Measurements from ENCODE around the gene ATG4D. TPM values are rescaled to one million over a fixed set of nuclear protein-coding genes. Genes with fewer than 3 reads are reported as not detected.

Gene ATG4D
- total and polyA plus RNA-seq, 10 of the 15 experiments (the other 5 are each of a cell fraction or from before 2014, with no cell fraction given), result 0.39 to 28.7 (median 13.4) TPM

DNA sequence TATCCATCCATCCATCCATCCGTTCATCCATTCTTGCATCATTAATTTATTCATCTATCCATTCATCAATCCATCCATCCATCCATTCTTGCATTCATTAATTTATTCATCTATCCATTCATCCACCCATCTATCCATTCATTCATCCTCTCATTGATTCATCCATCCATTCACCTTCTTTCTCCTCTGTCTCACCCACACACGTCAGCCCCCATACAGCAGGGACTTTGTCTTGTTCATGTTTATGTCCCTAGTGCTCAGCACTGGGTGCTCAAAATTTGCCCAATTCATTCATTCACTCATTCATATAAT is 44.1 kb downstream of the ATG4D start:
- in situ Hi-C loops (cut with MboI) (no loop called here), intact Hi-C loops (cut with micrococcal nuclease; ENCODE audit: unreplicated experiment) (no loop called here)
- Histone ChIP-seq H3K79me2 (ENCODE audit: control insufficient read depth, insufficient read depth, low read length) (no peaks in the 10 kb centered on the region), H3K4me1 (ENCODE audit: control insufficient read depth, insufficient read depth, low read length) (no peaks in the 10 kb centered on the region), H3K9ac (ENCODE audit: control insufficient read depth, insufficient read depth, low read length) (no peak overlapping the region), H3K4me3 (no peak overlapping the region), H3K36me3 (ENCODE audit: control insufficient read depth in 2 of 2, insufficient read depth in 2 of 2, low read length in 1 of 2) (no peaks in the 10 kb centered on the region), H3K27me3 (replicated peaks in 1 of 2; ENCODE audit: control insufficient read depth in 2 of 2, insufficient read depth in 2 of 2, low read length in 1 of 2) (no peaks in the 10 kb centered on the region; a peak in 1 of 4 replicates), H3K27ac (ENCODE audit: control insufficient read depth, insufficient read depth) (no peak overlapping the region), H4K20me1 (ENCODE audit: control insufficient read depth, insufficient read depth) (no peaks in the 10 kb centered on the region), H3K4me2 (ENCODE audit: control insufficient read depth, insufficient read depth) (no peak overlapping the region), H2AFZ (ENCODE audit: control insufficient read depth, low read depth, low read length) (no peak overlapping the region), H3K9me3 (replicated peaks; ENCODE audit: control insufficient read depth, insufficient read depth, low read length) (no peaks in the 10 kb centered on the region)
- ATAC-seq (no peak), FAIRE-seq (no peak), DNase-seq (ENCODE audit: low read depth, low spot score) (no peak)
- RAD21 ChIA-PET (ENCODE audit: unreplicated experiment), result no interaction called here
- BruUV-seq (replicated peaks), result no TSS peak
- CTCF ChIA-PET, result interaction anchor here (3.5 kb wide), 1 partner anchor 56 kb away, joined by 13 read pairs; no protein-coding TSS in a partner anchor
- POLR2A ChIA-PET, result no interaction called here
- SMC1A ChIA-PET (ENCODE audit: uncharacterized antibody, unreplicated experiment), result no interaction called here
- WGBS (ENCODE audit: insufficient coverage, insufficient replicate concordance, low lambda C conversion rate, missing lambda C conversion rate), result 89% methylated on average over 2 of the region's 2 CpGs
- no peak for TF ChIP-seq SMAD5 (IDR thresholded peaks at IDR 0.05; ENCODE audit: low read depth)
- no peak for TF ChIP-seq KLF5 (IDR thresholded peaks at IDR 0.05; ENCODE audit: partially characterized antibody)
- TF ChIP-seq, protein P1, sequence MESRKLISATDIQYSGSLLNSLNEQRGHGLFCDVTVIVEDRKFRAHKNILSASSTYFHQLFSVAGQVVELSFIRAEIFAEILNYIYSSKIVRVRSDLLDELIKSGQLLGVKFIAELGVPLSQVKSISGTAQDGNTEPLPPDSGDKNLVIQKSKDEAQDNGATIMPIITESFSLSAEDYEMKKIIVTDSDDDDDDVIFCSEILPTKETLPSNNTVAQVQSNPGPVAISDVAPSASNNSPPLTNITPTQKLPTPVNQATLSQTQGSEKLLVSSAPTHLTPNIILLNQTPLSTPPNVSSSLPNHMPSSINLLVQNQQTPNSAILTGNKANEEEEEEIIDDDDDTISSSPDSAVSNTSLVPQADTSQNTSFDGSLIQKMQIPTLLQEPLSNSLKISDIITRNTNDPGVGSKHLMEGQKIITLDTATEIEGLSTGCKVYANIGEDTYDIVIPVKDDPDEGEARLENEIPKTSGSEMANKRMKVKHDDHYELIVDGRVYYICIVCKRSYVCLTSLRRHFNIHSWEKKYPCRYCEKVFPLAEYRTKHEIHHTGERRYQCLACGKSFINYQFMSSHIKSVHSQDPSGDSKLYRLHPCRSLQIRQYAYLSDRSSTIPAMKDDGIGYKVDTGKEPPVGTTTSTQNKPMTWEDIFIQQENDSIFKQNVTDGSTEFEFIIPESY (IDR thresholded peaks at IDR 0.05), result no peak
- TF ChIP-seq, protein P2, sequence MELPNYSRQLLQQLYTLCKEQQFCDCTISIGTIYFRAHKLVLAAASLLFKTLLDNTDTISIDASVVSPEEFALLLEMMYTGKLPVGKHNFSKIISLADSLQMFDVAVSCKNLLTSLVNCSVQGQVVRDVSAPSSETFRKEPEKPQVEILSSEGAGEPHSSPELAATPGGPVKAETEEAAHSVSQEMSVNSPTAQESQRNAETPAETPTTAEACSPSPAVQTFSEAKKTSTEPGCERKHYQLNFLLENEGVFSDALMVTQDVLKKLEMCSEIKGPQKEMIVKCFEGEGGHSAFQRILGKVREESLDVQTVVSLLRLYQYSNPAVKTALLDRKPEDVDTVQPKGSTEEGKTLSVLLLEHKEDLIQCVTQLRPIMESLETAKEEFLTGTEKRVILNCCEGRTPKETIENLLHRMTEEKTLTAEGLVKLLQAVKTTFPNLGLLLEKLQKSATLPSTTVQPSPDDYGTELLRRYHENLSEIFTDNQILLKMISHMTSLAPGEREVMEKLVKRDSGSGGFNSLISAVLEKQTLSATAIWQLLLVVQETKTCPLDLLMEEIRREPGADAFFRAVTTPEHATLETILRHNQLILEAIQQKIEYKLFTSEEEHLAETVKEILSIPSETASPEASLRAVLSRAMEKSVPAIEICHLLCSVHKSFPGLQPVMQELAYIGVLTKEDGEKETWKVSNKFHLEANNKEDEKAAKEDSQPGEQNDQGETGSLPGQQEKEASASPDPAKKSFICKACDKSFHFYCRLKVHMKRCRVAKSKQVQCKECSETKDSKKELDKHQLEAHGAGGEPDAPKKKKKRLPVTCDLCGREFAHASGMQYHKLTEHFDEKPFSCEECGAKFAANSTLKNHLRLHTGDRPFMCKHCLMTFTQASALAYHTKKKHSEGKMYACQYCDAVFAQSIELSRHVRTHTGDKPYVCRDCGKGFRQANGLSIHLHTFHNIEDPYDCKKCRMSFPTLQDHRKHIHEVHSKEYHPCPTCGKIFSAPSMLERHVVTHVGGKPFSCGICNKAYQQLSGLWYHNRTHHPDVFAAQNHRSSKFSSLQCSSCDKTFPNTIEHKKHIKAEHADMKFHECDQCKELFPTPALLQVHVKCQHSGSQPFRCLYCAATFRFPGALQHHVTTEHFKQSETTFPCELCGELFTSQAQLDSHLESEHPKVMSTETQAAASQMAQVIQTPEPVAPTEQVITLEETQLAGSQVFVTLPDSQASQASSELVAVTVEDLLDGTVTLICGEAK (IDR thresholded peaks at IDR 0.05; ENCODE audit: borderline replicate concordance), result no peak
- TF ChIP-seq, protein P3, sequence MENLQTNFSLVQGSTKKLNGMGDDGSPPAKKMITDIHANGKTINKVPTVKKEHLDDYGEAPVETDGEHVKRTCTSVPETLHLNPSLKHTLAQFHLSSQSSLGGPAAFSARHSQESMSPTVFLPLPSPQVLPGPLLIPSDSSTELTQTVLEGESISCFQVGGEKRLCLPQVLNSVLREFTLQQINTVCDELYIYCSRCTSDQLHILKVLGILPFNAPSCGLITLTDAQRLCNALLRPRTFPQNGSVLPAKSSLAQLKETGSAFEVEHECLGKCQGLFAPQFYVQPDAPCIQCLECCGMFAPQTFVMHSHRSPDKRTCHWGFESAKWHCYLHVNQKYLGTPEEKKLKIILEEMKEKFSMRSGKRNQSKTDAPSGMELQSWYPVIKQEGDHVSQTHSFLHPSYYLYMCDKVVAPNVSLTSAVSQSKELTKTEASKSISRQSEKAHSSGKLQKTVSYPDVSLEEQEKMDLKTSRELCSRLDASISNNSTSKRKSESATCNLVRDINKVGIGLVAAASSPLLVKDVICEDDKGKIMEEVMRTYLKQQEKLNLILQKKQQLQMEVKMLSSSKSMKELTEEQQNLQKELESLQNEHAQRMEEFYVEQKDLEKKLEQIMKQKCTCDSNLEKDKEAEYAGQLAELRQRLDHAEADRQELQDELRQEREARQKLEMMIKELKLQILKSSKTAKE (IDR thresholded peaks at IDR 0.05; ENCODE audit: low read depth, poor library complexity, severe bottlenecking), result no peak
- TF ChIP-seq ZSCAN29 (IDR thresholded peaks at IDR 0.05), result no peak
- no peak for TF ChIP-seq NR2C2 (IDR thresholded peaks at IDR 0.05; ENCODE audit: borderline replicate concordance, control insufficient read depth, insufficient read length, low read depth)
- TF ChIP-seq DPF2 (IDR thresholded peaks at IDR 0.05), result no peak
- no peak for TF ChIP-seq PAX5 (IDR thresholded peaks at IDR 0.05; ENCODE audit: borderline replicate concordance, low read depth, low read length)
- TF ChIP-seq, protein P4, sequence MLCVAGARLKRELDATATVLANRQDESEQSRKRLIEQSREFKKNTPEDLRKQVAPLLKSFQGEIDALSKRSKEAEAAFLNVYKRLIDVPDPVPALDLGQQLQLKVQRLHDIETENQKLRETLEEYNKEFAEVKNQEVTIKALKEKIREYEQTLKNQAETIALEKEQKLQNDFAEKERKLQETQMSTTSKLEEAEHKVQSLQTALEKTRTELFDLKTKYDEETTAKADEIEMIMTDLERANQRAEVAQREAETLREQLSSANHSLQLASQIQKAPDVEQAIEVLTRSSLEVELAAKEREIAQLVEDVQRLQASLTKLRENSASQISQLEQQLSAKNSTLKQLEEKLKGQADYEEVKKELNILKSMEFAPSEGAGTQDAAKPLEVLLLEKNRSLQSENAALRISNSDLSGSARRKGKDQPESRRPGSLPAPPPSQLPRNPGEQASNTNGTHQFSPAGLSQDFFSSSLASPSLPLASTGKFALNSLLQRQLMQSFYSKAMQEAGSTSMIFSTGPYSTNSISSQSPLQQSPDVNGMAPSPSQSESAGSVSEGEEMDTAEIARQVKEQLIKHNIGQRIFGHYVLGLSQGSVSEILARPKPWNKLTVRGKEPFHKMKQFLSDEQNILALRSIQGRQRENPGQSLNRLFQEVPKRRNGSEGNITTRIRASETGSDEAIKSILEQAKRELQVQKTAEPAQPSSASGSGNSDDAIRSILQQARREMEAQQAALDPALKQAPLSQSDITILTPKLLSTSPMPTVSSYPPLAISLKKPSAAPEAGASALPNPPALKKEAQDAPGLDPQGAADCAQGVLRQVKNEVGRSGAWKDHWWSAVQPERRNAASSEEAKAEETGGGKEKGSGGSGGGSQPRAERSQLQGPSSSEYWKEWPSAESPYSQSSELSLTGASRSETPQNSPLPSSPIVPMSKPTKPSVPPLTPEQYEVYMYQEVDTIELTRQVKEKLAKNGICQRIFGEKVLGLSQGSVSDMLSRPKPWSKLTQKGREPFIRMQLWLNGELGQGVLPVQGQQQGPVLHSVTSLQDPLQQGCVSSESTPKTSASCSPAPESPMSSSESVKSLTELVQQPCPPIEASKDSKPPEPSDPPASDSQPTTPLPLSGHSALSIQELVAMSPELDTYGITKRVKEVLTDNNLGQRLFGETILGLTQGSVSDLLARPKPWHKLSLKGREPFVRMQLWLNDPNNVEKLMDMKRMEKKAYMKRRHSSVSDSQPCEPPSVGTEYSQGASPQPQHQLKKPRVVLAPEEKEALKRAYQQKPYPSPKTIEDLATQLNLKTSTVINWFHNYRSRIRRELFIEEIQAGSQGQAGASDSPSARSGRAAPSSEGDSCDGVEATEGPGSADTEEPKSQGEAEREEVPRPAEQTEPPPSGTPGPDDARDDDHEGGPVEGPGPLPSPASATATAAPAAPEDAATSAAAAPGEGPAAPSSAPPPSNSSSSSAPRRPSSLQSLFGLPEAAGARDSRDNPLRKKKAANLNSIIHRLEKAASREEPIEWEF (IDR thresholded peaks at IDR 0.05; ENCODE audit: insufficient replicate concordance, low read depth, low read length), result no peak

All from GM12878 (cell line).